Erythroblast (primary cell): ENCODE data around the gene MAN2B1.
"Not testable (repeated sequence)": the region's sequence is repeated elsewhere in the genome, so short reads cannot be mapped to it uniquely, and the experiment has no call there.

ENCODE experiments used
- GATA1 ChIP-seq: IDR thresholded peaks from 2 replicates; pipeline ENCODE4 v1.6.1; 2011; ENCODE audit warnings: low read depth, mild to moderate bottlenecking, control low read depth, low read length, moderate library complexity
- POLR2A ChIP-seq: IDR thresholded peaks from 2 replicates; pipeline ENCODE4 v1.6.1; 2011; ENCODE audit warnings: mild to moderate bottlenecking, low read length

GRCh38 chr19:12713304-12713703 is 46.8 kb upstream of the MAN2B1 start:
- not testable (repeated sequence) for TF ChIP-seq POLR2A, GATA1
